Skeletal muscle satellite cell (primary cell): ENCODE results near the gene TOR4A.
A peak's percentile ranks its signal among the peaks of the same experiment; 100 is the strongest.

ENCODE experiments used
- H3K27me3 ChIP-seq: 2 replicates; pipeline ENCODE4 v1.7.0; 2013; ENCODE audit warnings: low read length; ENCODE audit not compliant: control insufficient read depth, insufficient read depth
- H3K36me3 ChIP-seq: 2 replicates; pipeline ENCODE4 v1.7.0; 2013; ENCODE audit warnings: mild to moderate bottlenecking, control low read depth, low read length; ENCODE audit not compliant: insufficient read depth
- H3K4me1 ChIP-seq: 2 replicates; pipeline ENCODE4 v1.7.0; 2013; ENCODE audit warnings: low read length; ENCODE audit not compliant: control insufficient read depth, insufficient read depth
- H3K4me2 ChIP-seq: 2 replicates; pipeline ENCODE4 v1.7.0; 2013; ENCODE audit warnings: mild to moderate bottlenecking, low read length
- H3K4me3 ChIP-seq: 2 replicates; pipeline ENCODE4 v1.7.0; 2013; ENCODE audit warnings: low read length
- H3K9ac ChIP-seq: 2 replicates; pipeline ENCODE4 v1.7.0; 2013; ENCODE audit warnings: mild to moderate bottlenecking, low read depth, low read length, moderate library complexity
- H3K9me3 ChIP-seq: replicated peaks from 2 replicates; pipeline ENCODE4 v1.7.0; 2013; ENCODE audit warnings: mild to moderate bottlenecking, control low read depth, low read length

Gene TOR4A

GRCh38 chr9:137278721-137279711, 1.5 kb downstream of the TOR4A start:
- peaks cover 55% of the 10 kb centered on the region for H3K4me1 ChIP-seq
- no peak overlapping the region for H3K9ac ChIP-seq
- H3K9me3 ChIP-seq = no peaks in the 10 kb centered on the region
- peaks cover 26% of the 10 kb centered on the region for H3K36me3 ChIP-seq
- no peaks in the 10 kb centered on the region for H3K27me3 ChIP-seq
- peak overlapping the region; percentile 94 for H3K4me2 ChIP-seq
- H3K4me3 ChIP-seq = peak overlapping the region; percentile 87

GRCh38 chr9:137279741-137280473, 2.4 kb downstream of the TOR4A start:
- peak overlapping the region; percentile 94 for H3K4me2 ChIP-seq
- H3K36me3 ChIP-seq = peaks cover 26% of the 10 kb centered on the region
- peak overlapping the region; percentile 26 for H3K4me3 ChIP-seq
- H3K4me1 ChIP-seq = peaks cover 55% of the 10 kb centered on the region
- H3K9ac ChIP-seq = no peak overlapping the region
- no peaks in the 10 kb centered on the region for H3K9me3 ChIP-seq
- no peaks in the 10 kb centered on the region for H3K27me3 ChIP-seq

GRCh38 chr9:137280474-137281344, 3.2 kb downstream of the TOR4A start:
- H3K4me3 ChIP-seq = peak overlapping the region; percentile 26
- peaks cover 26% of the 10 kb centered on the region for H3K36me3 ChIP-seq
- H3K4me2 ChIP-seq = peak overlapping the region; percentile 72
- H3K4me1 ChIP-seq = peaks cover 51% of the 10 kb centered on the region
- H3K27me3 ChIP-seq = no peaks in the 10 kb centered on the region
- H3K9me3 ChIP-seq = no peaks in the 10 kb centered on the region
- no peak overlapping the region for H3K9ac ChIP-seq

- Histone ChIP-seq H3K9ac (no peak overlapping the region), H3K4me2 (peak overlapping the region; percentile 72), H3K4me1 (peaks cover 45% of the 10 kb centered on the region), H3K27me3 (no peaks in the 10 kb centered on the region), H3K36me3 (peaks cover 26% of the 10 kb centered on the region), H3K4me3 (peak overlapping the region; percentile 26), H3K9me3 (no peaks in the 10 kb centered on the region)
Observed at GRCh38 chr9:137281345-137282116, 4.0 kb downstream of the TOR4A start.

- no peaks in the 10 kb centered on the region for H3K27me3 ChIP-seq
- H3K4me3 ChIP-seq = no peak overlapping the region
- no peaks in the 10 kb centered on the region for H3K9me3 ChIP-seq
- peaks cover 4% of the 10 kb centered on the region for H3K4me1 ChIP-seq
- H3K9ac ChIP-seq = no peak overlapping the region
- no peak overlapping the region for H3K4me2 ChIP-seq
- peaks cover 5% of the 10 kb centered on the region for H3K36me3 ChIP-seq
Observed at GRCh38 chr9:137286975-137287383, 9.5 kb downstream of the TOR4A start.

- Histone ChIP-seq H3K36me3 (no peaks in the 10 kb centered on the region), H3K9ac (no peak overlapping the region), H3K9me3 (no peaks in the 10 kb centered on the region), H3K4me2 (no peak overlapping the region), H3K4me3 (no peak overlapping the region), H3K4me1 (peaks cover 4% of the 10 kb centered on the region), H3K27me3 (peaks cover 40% of the 10 kb centered on the region)
Observed at GRCh38 chr9:137293094-137293481, 15.6 kb downstream of the TOR4A start.

GRCh38 chr9:137293482-137294090, 16.1 kb downstream of the TOR4A start:
- H3K4me1 ChIP-seq = peaks cover 4% of the 10 kb centered on the region
- no peak overlapping the region for H3K9ac ChIP-seq
- H3K9me3 ChIP-seq = no peaks in the 10 kb centered on the region
- peaks cover 45% of the 10 kb centered on the region for H3K27me3 ChIP-seq
- H3K36me3 ChIP-seq = no peaks in the 10 kb centered on the region
- no peak overlapping the region for H3K4me2 ChIP-seq
- no peak overlapping the region for H3K4me3 ChIP-seq

- Histone ChIP-seq H3K9me3 (no peaks in the 10 kb centered on the region), H3K4me1 (peaks cover 4% of the 10 kb centered on the region), H3K36me3 (no peaks in the 10 kb centered on the region), H3K4me2 (no peak overlapping the region), H3K9ac (no peak overlapping the region), H3K4me3 (no peak overlapping the region), H3K27me3 (peaks cover 51% of the 10 kb centered on the region)
Observed at GRCh38 chr9:137294091-137294680, 16.7 kb downstream of the TOR4A start.

- Histone ChIP-seq H3K4me3 (peak overlapping the region; percentile 28), H3K9me3 (no peaks in the 10 kb centered on the region), H3K9ac (no peak overlapping the region)
Observed at GRCh38 chr9:137294681-137295237, 17.2 kb downstream of the TOR4A start.

More at GRCh38 chr9:137294681-137295237, 17.2 kb downstream of the TOR4A start:
- Histone ChIP-seq H3K36me3 (no peaks in the 10 kb centered on the region), H3K4me2 (peak overlapping the region; percentile 67), H3K27me3 (peaks cover 56% of the 10 kb centered on the region), H3K4me1 (peaks cover 4% of the 10 kb centered on the region)
